Measurements from ENCODE around the gene NT5C3A. TPM values are rescaled to one million over a fixed set of nuclear protein-coding genes. Genes with fewer than 3 reads are reported as not detected.
"Not testable (repeated sequence)": the region's sequence is repeated elsewhere in the genome, so short reads cannot be mapped to it uniquely, and the experiment has no call there.

The NT5C3A gene
- total and polyA plus RNA-seq, 8 donors: 1.2 to 98.0 (median 20.4) TPM

DNA sequence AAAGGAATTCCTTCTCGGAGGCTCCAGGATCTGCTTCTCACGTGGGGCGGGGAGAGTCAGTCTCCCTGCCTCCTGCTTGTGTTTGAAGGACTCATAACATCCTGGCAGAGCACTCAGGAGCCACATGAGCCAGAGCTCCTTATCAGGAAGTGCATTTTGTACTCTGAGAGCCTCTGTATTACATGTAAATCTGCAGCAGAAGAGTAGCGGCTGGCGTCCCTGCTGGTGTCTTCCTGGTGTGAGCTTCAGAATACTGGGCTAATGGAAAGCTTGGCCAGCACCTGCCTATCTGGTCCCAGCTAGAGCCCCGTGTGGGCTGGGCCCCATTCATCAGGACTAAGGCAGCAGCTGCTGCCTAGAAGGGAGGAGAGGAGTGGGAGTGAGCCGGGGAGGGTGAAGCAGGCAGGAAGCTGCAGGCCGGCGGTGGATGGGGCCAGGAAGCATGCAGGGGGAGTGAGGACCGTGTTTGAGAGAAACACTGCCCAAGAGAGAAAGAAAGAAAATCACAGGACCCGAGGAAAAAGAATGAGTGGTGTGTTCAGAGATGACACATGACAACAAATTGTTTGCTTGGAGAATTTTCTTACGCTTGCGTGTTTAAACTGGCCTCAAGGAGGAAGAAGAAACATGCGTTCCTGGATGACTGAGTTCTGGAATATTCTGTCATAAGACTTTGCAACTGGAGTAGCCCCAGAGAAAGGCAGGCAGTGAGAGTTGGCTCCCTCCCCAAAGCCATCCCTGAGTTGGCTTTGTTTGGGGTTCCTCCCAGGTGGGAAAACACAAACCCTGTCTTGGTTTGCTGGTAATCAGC, 64.0 kb downstream of the NT5C3A start:
- 4 to 13% (median 9%) methylated on average over 11 to 14 of the region's 14 CpGs for WGBS, 5 donors
- TF ChIP-seq POLR2AphosphoS5 (IDR thresholded peaks at IDR 0.05): peak in 2 of 3 donors; percentile 50 to 58

DNA sequence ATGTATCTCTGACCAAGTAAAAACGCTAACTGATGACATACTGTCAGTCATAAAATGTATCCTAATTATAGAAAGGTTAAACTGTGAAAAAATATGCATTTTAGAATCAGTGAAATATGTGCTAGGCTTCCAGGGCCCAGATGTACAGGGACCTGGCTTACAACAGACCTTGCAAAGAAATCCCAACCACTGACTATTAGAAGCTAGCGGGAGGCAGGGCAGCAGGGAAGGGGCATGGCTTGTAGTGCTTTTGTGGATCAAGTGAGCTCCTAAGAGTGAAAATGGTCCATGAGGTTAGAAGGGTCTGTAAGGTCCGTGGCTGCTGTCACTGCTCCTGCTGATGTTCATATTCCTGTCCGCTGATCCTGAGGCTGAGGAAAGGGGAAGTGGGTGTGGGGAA, 64.6 kb downstream of the NT5C3A start:
- H3K36me3 ChIP-seq; H3K27me3 ChIP-seq; H3K9me3 ChIP-seq; DNase-seq; intact Hi-C loops (cut with DNase I; ENCODE audit: low total_unique reads): not testable (repeated sequence)
- peaks cover 14 to 26% (median 17%) of the 10 kb centered on the region in 4 donors for H3K4me1 ChIP-seq
- H3K4me3 ChIP-seq: peak overlapping the region in 3 of 4 donors; percentile 11 to 39 (median 27)
- H3K27ac ChIP-seq: peak overlapping the region; percentile 52 to 73 (median 61)
- 33 to 66% (median 50%) methylated on average over 2 to 4 of the region's 4 CpGs for WGBS, 5 donors

More for the DNA sequence above, 64.0 kb downstream of the NT5C3A start:
- H3K27me3 ChIP-seq; intact Hi-C loops (cut with DNase I; ENCODE audit: low total_unique reads); H3K9me3 ChIP-seq: not testable (repeated sequence)
- H3K4me3 ChIP-seq: peak overlapping the region in 3 of 4 donors; percentile 11 to 39 (median 27)
- peaks cover 0 to 12% (median 10%) of the 10 kb centered on the region in 4 donors for H3K36me3 ChIP-seq
- H3K27ac ChIP-seq: peak overlapping the region; percentile 52 to 73 (median 61)
- peaks cover 14 to 26% (median 17%) of the 10 kb centered on the region in 4 donors for H3K4me1 ChIP-seq
- peak; percentile 68 to 81 for DNase-seq

- Histone ChIP-seq H3K36me3 (peaks cover 0 to 18% (median 14%) of the 10 kb centered on the region in 4 donors), H3K27ac (peak overlapping the region in 3 of 5 donors; percentile 46 to 56 (median 55)), H3K4me1 (peaks cover under 1 to 15% (median 5%) of the 10 kb centered on the region in 4 donors)
- peak; percentile 50 to 73 for DNase-seq
- 20 to 45% (median 33%) methylated on average over 5 to 6 of the region's 6 CpGs for WGBS, 5 donors
- H3K27me3 ChIP-seq; intact Hi-C loops (cut with DNase I; ENCODE audit: low total_unique reads); H3K4me3 ChIP-seq; H3K9me3 ChIP-seq: not testable (repeated sequence)
- TF ChIP-seq POLR2AphosphoS5 (IDR thresholded peaks at IDR 0.05): peak in 1 of 3 donors; percentile 33
Observed at GRCh38 chr7:32992750-32993149, 69.8 kb downstream of the NT5C3A start.

DNA sequence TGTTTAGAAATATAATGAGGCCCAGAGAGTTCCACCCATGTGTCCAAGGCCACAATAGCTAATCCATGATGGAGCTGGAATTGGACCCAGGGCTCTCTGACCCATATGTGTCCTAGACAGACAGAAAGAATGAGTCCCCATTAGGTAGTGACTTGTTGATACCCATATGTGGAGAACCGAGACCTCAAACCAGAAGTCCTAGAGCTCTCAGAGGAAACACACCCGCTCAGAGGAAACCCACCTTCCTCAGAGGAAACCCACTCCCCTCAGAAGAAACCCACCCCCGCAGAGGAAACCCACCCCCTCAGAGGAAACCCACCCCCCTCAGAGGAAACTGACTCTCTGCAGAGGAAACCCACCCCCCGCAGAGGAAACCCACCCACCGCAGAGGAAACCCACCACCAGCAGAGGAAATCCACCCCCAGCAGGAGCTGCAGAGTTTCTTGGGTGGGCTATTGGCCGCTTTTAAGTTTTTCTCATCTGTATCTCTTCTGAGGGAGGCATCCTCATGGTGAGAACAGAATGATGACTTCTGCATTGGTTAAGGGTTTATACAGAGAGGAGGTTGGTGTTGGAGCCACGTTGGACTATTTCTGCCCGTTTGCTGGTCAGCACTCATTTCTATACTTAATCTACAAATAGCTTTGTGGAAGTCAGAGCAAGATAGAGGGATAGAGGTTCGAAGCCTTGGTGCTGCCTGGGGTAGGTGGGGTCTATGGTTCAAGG, 70.4 kb downstream of the NT5C3A start:
- H3K27ac ChIP-seq: peak overlapping the region in 3 of 5 donors; percentile 44 to 56 (median 55)
- not testable (repeated sequence) for DNase-seq

DNA sequence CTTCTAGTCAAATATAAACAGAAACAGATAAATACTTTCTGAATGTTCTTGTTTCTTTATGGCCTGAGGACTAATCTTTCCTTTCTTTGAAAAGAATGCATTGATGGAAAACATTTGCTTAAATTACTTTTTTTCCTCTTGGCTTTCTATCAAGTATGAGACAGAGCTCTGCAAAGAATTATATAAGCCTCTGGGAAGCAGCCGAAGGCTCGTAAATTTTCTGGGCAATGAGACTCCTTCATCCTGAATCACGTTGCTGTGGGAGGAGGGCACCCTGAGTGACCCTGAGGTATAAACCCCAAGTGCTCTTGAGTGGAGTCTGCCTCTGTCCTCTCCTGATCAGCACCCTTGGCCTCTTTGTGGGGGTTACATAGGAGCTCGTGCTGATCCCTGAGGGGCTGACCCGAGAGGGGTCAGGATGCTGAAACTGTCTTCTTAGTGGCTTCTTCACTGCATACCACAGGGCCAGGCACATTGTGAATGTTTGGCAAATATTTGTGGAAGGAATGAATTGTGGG, 71.4 kb downstream of the NT5C3A start:
- H3K36me3 ChIP-seq: peaks cover 0 to 24% (median 19%) of the 10 kb centered on the region in 4 donors
- H3K27ac ChIP-seq; H3K4me1 ChIP-seq; H3K4me3 ChIP-seq; H3K9me3 ChIP-seq; intact Hi-C loops (cut with DNase I; ENCODE audit: low total_unique reads); H3K27me3 ChIP-seq: not testable (repeated sequence)
- peak in 1 of 2 donors; percentile 23 for DNase-seq
- 41 to 69% (median 46%) methylated on average over 2 to 5 of the region's 5 CpGs; no CpG with 5 or more reads in 1 of the 5 donors for WGBS, 5 donors

More for the DNA sequence above, 70.4 kb downstream of the NT5C3A start:
- peaks cover 0 to 21% (median 14%) of the 10 kb centered on the region in 4 donors for H3K36me3 ChIP-seq
- H3K27me3 ChIP-seq; H3K4me1 ChIP-seq; H3K9me3 ChIP-seq; H3K4me3 ChIP-seq; intact Hi-C loops (cut with DNase I; ENCODE audit: low total_unique reads): not testable (repeated sequence)
- WGBS, 5 donors: 57 to 74% (median 68%) methylated on average over 8 to 9 of the region's 9 CpGs

- H3K4me3 ChIP-seq: not testable (repeated sequence)
Observed at GRCh38 chr7:32988148-32988547, 74.4 kb downstream of the NT5C3A start.

DNA sequence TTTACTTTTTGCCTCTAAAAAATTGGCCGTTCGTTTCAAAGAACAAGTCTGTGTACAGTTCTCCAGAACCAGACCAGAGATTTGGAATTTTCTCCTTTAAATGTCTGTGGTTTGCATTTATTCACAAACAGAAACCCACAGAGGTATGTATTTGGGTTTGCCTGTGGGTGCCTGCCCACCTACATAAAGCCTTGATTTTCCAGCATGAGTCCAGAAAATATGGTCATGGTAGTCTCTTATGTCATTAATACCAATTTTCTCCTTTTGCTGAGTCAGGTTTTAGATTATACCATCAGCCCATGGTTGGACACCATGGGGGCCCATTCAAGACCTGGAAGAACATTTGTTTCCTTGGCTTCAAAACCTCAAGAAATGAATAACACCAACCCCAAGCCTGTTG, 82.7 kb downstream of the NT5C3A start:
- H3K27ac ChIP-seq; DNase-seq; intact Hi-C loops (cut with DNase I; ENCODE audit: low total_unique reads); H3K9me3 ChIP-seq; H3K4me3 ChIP-seq; H3K4me1 ChIP-seq; H3K27me3 ChIP-seq: not testable (repeated sequence)
- H3K36me3 ChIP-seq: peaks cover 5 to 37% (median 25%) of the 10 kb centered on the region in 4 donors
- no CpG with 5 or more reads among the region's 2 CpGs for WGBS, 5 donors

More at GRCh38 chr7:32988148-32988547, 74.4 kb downstream of the NT5C3A start:
- DNase-seq; H3K27ac ChIP-seq; H3K4me1 ChIP-seq; intact Hi-C loops (cut with DNase I; ENCODE audit: low total_unique reads); H3K9me3 ChIP-seq; H3K27me3 ChIP-seq: not testable (repeated sequence)
- peaks cover 0 to 41% (median 30%) of the 10 kb centered on the region in 4 donors for H3K36me3 ChIP-seq
- 76 to 89% (median 77%) methylated on average over 5 to 8 of the region's 8 CpGs; no CpG with 5 or more reads in 1 of the 5 donors for WGBS, 5 donors

DNA sequence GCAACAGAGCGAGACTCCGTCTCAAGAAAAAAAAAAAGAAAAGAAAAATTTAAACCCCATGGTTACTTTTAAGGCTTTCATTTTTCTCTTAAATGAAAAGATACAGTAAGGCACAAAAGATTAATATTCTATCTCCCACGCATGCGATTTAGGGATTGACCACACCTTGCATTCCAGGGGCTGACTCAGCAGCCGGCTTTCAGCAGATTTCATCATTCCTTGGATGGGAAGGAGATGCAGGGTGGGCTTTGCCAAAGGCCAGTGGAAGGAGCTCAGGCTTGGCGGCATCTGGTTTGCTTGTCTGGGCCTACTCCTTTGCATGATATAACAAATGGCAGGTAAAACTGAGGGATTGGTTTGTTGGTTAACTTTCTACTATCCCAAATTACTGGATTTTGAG, 83.3 kb downstream of the NT5C3A start:
- WGBS, 5 donors: 83 to 93% (median 89%) methylated on average over 6 of the region's 6 CpGs
- H3K9me3 ChIP-seq; H3K4me3 ChIP-seq; DNase-seq; H3K27me3 ChIP-seq; intact Hi-C loops (cut with DNase I; ENCODE audit: low total_unique reads); H3K27ac ChIP-seq; H3K4me1 ChIP-seq: not testable (repeated sequence)
- H3K36me3 ChIP-seq: peaks cover 5 to 34% (median 23%) of the 10 kb centered on the region in 4 donors

DNA sequence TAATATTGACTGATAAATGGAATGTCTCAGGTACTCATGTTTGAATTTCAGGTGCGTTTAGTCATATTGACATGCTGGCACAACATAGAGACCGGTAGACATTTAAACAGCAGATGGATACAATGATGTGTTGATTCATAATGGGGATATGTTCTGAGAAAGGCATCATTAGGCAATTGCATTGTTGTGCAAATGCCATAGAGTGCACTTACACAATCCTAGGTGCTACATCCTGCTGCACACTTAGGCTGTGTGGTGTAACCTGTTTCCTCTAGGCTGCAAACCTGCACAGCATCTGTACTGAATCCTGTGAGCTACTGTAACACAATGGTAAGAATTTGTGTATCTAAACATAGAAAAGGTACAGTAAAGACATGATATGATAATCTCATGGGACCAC, 85.4 kb downstream of the NT5C3A start:
- H3K36me3 ChIP-seq: peaks cover 5 to 26% (median 21%) of the 10 kb centered on the region in 4 donors
- intact Hi-C loops (cut with DNase I; ENCODE audit: low total_unique reads): not testable (repeated sequence)
- WGBS, 5 donors: 81 to 89% (median 86%) methylated on average over 2 of the region's 2 CpGs

GRCh38 chr7:32971967-32972366, 90.6 kb downstream of the NT5C3A start:
- Histone ChIP-seq H3K27ac (peak overlapping the region in 1 of 5 donors; percentile 38), H3K4me1 (peaks cover 0 to 18% (median 0%) of the 10 kb centered on the region in 4 donors)
- intact Hi-C loops (cut with DNase I; ENCODE audit: low total_unique reads): not testable (repeated sequence)

More for the DNA sequence above, 85.4 kb downstream of the NT5C3A start:
- not testable (repeated sequence) for H3K9me3 ChIP-seq, H3K27me3 ChIP-seq, H3K4me3 ChIP-seq, DNase-seq, H3K4me1 ChIP-seq, H3K27ac ChIP-seq

DNA sequence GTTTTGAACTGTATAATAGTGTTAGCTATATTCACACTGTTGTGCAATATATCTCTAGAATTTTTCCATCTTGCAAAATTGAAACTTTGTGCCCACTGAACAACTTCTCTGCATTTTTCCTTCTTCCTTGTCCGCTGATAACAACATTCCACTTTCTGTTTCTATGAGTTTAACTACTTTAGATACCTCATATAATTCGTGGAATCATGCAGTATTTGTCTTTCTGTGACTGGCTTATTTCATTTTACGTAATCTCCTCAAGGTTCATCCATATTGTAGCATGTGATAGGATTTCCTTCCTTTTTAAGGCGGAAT, 95.4 kb downstream of the NT5C3A start:
- WGBS, 5 donors: 47 to 69% (median 58%) methylated on average over 4 of the region's 4 CpGs
- H3K27me3 ChIP-seq; H3K9me3 ChIP-seq; H3K27ac ChIP-seq; DNase-seq; H3K4me3 ChIP-seq; H3K36me3 ChIP-seq; intact Hi-C loops (cut with DNase I; ENCODE audit: low total_unique reads): not testable (repeated sequence)
- H3K4me1 ChIP-seq: peaks cover 0 to 28% (median 13%) of the 10 kb centered on the region in 4 donors

More at GRCh38 chr7:32971967-32972366, 90.6 kb downstream of the NT5C3A start:
- not testable (repeated sequence) for H3K27me3 ChIP-seq, H3K4me3 ChIP-seq, DNase-seq, H3K9me3 ChIP-seq
- H3K36me3 ChIP-seq: peaks cover 5 to 11% (median 10%) of the 10 kb centered on the region in 4 donors
- 14 to 36% (median 21%) methylated on average over 2 to 3 of the region's 3 CpGs for WGBS, 5 donors

All from stomach (tissue), 9 donors.